ENCODE results near the gene PPP1R3F.
"Not testable (repeated sequence)": the region's sequence is repeated elsewhere in the genome, so short reads cannot be mapped to it uniquely, and the experiment has no call there.

PPP1R3F gene

DNA sequence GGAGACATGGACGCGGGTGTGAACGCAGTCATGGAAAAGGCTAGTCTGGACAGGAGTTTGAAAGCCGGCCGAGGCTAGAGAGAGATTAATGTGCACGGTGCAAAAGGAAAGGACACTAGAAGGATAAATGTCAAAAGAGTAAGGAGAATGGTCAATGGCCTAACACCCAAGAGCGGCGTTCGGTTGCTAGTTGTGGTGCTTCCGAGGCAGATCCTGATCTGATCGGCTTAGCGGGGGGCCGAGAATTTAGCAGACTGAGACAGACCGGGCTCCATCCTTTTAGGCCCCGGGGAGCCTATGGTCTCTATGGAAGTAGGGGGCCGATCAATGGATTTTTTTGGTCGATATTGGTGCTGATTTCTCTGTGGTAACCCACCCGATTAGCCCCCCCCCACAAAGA lies 40.8 kb downstream of the PPP1R3F start:
- no peak for TF ChIP-seq JUND (IDR thresholded peaks at IDR 0.05; ENCODE audit: low read depth)
- in situ Hi-C loops (cut with HindIII; ENCODE audit: low pct_unique_long_range_greater_than_20kb, low sequenced_read_pairs): no loop called here

DNA sequence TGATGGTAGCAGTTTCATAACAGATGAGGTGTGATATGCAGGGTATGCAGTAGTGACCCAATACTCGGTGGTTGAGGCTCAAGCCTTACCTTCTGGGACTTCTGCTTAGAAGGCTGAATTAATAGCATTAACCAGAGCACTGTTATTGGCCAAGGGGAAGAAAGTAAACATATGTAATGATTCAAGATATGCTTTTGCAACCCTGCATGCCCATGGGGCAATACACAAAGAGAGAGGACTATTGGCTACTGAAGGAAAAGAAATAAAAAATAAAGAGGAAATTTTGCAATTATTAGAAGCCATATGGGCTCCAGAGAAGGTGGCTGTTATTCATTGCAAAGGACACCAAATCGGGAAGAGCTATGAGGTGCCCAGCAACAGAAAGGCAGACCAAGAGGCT lies 42.6 kb downstream of the PPP1R3F start:
- DNase-seq (ENCODE audit: low read depth in 1 of 2, low spot score in 1 of 2): no peak
- no peak for TF ChIP-seq JUND (IDR thresholded peaks at IDR 0.05; ENCODE audit: low read depth)
- in situ Hi-C loops (cut with HindIII; ENCODE audit: low pct_unique_long_range_greater_than_20kb, low sequenced_read_pairs): no loop called here

More for the DNA sequence above, 40.8 kb downstream of the PPP1R3F start:
- no peak for DNase-seq (ENCODE audit: low read depth in 1 of 2, low spot score in 1 of 2)

DNA sequence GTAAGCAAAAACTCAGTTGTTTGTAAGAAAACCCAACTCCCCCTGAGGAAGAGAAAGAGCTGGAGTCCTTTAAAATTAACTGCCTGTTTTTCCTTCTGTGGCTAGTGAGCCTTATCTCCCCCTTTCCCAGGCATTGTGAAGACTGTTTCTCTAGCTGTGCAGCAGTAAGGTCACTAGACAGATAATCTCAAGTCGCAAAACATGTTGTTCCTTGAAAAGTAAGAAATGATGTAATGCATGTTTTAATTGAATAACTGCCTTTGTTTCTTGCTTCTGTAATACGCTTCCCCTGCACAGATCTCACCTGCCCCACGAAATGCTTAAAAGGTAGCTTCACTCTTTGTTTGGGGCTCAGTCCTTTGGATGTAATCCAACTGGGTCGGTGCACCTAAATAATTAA lies 46.5 kb downstream of the PPP1R3F start:
- in situ Hi-C loops (cut with HindIII; ENCODE audit: low pct_unique_long_range_greater_than_20kb, low sequenced_read_pairs): no loop called here
- DNase-seq (ENCODE audit: low read depth in 1 of 2, low spot score in 1 of 2): no peak
- TF ChIP-seq JUND (IDR thresholded peaks at IDR 0.05; ENCODE audit: low read depth): no peak

DNA sequence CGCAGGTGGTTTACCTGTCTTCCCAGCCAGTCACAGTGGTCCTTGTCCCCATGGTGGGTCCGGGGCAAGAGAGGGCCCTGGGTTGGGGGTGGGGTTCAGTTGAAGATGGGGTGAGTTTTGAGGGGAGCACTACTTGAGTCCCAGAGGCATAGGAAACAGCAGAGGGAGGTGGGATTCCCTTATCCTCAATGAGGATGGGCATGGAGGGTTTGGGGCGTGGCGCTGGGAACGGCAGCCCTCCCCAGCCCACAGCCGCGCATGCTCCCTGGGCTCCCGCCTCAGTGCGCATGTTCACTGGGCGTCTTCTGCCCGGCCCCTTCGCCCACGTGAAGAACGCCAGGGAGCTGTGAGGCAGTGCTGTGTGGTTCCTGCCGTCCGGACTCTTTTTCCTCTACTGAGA lies 52.1 kb downstream of the PPP1R3F start, which contains the start of gene GAGE12J:
GAGE12J (plus strand) TSS at position 301 of the 400 bp plus-strand sequence. CDS start 1,157 bp downstream, outside the sequence.
- DNase-seq (ENCODE audit: low read depth in 1 of 2, low spot score in 1 of 2); in situ Hi-C loops (cut with HindIII; ENCODE audit: low pct_unique_long_range_greater_than_20kb, low sequenced_read_pairs): not testable (repeated sequence)

DNA sequence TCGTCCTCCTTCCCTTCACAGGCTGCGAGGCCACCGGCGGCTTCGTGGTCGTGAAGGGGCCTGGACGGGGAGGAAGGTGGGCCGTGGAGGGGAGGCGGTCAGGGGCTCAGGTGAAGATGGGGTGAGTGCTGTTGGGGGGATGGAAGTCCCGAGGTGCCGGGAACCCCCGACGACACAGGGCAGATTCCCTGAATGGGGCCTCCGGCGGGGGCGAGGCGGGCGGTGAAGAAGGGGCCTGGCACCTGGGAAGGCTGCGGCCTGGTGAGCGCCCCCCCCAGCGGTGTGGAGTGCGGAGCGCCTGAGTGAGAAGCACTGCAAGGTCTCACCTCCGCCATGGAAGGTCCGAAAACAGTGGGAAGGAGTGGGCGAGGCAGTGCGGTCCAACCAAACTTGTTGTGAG lies 52.7 kb downstream of the PPP1R3F start:
- in situ Hi-C loops (cut with HindIII; ENCODE audit: low pct_unique_long_range_greater_than_20kb, low sequenced_read_pairs); DNase-seq (ENCODE audit: low read depth in 1 of 2, low spot score in 1 of 2): not testable (repeated sequence)

DNA sequence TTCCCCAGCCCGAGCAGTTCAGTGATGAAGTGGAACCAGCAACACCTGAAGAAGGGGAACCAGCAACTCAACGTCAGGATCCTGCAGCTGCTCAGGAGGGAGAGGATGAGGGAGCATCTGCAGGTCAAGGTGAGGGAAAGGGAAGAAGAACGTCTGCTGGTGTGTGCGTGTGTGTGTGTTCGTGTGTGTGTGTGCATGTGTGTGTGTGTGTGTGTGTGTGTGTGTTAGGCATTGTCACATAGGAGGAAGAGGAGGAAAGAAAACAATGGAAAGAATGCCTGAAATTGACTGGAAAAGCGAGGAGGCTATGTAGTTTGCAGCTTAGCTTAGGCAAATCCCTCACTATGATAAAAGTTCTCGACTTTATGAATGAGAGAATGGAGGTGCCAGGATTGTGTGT lies 54.1 kb downstream of the PPP1R3F start:
- DNase-seq (ENCODE audit: low read depth in 1 of 2, low spot score in 1 of 2); in situ Hi-C loops (cut with HindIII; ENCODE audit: low pct_unique_long_range_greater_than_20kb, low sequenced_read_pairs): not testable (repeated sequence)

DNA sequence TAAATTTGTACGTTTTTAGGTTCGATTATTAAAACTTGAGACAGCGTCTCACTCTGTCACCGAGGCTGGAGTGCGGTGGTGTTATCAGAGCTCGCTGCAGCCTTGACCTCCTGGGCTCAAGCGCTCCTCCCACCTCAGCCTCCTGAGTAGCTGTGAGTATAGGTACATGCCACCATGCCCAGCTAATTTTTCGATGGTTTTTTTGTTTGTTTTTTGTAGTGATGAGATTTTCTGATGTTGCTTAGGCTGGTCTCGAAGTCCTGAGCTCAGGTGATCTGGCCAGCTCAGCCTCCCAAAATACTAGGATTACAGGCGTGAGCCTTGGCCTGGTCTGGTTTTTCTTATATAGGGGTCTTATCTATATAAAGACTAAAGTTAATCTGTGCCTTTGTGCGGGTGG lies 60.8 kb downstream of the PPP1R3F start:
- in situ Hi-C loops (cut with HindIII; ENCODE audit: low pct_unique_long_range_greater_than_20kb, low sequenced_read_pairs); DNase-seq (ENCODE audit: low read depth in 1 of 2, low spot score in 1 of 2): not testable (repeated sequence)

DNA sequence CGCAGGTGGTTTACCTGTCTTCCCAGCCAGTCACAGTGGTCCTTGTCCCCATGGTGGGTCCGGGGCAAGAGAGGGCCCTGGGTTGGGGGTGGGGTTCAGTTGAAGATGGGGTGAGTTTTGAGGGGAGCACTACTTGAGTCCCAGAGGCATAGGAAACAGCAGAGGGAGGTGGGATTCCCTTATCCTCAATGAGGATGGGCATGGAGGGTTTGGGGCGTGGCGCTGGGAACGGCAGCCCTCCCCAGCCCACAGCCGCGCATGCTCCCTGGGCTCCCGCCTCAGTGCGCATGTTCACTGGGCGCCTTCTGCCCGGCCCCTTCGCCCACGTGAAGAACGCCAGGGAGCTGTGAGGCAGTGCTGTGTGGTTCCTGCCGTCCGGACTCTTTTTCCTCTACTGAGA lies 61.7 kb downstream of the PPP1R3F start, which contains the start of gene GAGE13:
GAGE13 (plus strand) TSS at position 301 of the 400 bp plus-strand sequence. CDS start 1,156 bp downstream, outside the sequence.
- DNase-seq (ENCODE audit: low read depth in 1 of 2, low spot score in 1 of 2); in situ Hi-C loops (cut with HindIII; ENCODE audit: low pct_unique_long_range_greater_than_20kb, low sequenced_read_pairs): not testable (repeated sequence)

DNA sequence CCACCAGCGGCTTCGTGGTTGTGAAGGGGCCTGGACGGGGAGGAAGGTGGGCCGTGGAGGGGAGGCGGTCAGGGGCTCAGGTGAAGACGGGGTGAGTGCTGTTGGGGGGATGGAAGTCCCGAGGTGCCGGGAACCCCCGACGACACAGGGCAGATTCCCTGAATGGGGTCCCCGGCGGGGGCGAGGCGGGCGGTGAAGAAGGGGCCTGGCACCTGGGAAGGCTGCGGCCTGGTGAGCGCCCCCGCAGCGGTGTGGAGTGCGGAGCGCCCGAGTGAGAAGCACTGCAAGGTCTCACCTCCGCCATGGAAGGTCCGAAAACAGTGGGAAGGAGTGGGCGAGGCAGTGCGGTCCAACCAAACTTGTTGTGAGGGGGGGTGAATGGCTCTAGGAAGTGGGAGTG lies 62.2 kb downstream of the PPP1R3F start:
- in situ Hi-C loops (cut with HindIII; ENCODE audit: low pct_unique_long_range_greater_than_20kb, low sequenced_read_pairs): not testable (repeated sequence)

More for the DNA sequence above, 62.2 kb downstream of the PPP1R3F start:
- not testable (repeated sequence) for DNase-seq (ENCODE audit: low read depth in 1 of 2, low spot score in 1 of 2)

Data from T47D (cell line).